ENCODE data around the gene STAT1. TPM values are rescaled to one million over a fixed set of nuclear protein-coding genes. Genes with fewer than 3 reads are reported as not detected.
A peak's percentile ranks its signal among the peaks of the same experiment; 100 is the strongest.

The STAT1 gene
- total RNA-seq, 1 experiment from 2014 or later, result 76.5 TPM

DNA sequence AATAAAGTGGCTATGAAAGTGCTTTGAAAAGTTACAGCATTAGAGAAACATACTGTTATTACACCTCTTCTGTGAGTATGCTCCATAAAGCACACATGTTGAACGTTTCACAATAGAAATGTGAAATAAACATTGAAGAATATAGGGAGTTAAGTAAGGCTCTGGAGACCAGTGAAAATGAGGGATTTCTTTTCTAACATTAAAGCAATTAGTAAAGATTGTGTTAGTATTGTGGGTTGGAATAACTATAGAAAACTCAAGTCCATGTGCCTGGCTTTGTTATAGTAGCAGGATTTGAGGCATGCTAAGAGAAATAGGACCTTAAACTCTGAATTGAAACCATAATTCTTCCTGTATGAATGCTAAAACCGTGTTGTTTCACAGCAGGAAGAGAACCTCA is 70.3 kb downstream of the STAT1 start:
- H3K27ac ChIP-seq (ENCODE audit: low read depth, low read length, poor library complexity, severe bottlenecking), result no peak overlapping the region
- no peaks in the 10 kb centered on the region for H3K9me3 ChIP-seq (ENCODE audit: low read depth, low read length, poor library complexity, severe bottlenecking)
- DNase-seq (ENCODE audit: low spot score), result no peak
- H3K4me3 ChIP-seq (ENCODE audit: low read depth, low read length, poor library complexity, severe bottlenecking), result no peak overlapping the region
- CTCF ChIA-PET, result no interaction called here
- intact Hi-C loops (cut with micrococcal nuclease; ENCODE audit: unreplicated experiment), result no loop called here
- no peaks in the 10 kb centered on the region for H3K36me3 ChIP-seq (ENCODE audit: insufficient read depth, low read length, poor library complexity, severe bottlenecking)
- POLR2A ChIA-PET (ENCODE audit: low non-redundant PET), result no interaction called here
- no TSS peak for BruUV-seq (replicated peaks)
- TF ChIP-seq, protein P1, sequence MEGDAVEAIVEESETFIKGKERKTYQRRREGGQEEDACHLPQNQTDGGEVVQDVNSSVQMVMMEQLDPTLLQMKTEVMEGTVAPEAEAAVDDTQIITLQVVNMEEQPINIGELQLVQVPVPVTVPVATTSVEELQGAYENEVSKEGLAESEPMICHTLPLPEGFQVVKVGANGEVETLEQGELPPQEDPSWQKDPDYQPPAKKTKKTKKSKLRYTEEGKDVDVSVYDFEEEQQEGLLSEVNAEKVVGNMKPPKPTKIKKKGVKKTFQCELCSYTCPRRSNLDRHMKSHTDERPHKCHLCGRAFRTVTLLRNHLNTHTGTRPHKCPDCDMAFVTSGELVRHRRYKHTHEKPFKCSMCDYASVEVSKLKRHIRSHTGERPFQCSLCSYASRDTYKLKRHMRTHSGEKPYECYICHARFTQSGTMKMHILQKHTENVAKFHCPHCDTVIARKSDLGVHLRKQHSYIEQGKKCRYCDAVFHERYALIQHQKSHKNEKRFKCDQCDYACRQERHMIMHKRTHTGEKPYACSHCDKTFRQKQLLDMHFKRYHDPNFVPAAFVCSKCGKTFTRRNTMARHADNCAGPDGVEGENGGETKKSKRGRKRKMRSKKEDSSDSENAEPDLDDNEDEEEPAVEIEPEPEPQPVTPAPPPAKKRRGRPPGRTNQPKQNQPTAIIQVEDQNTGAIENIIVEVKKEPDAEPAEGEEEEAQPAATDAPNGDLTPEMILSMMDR (conservative IDR thresholded peaks at IDR 0.05; ENCODE audit: low read depth, low read length), result no peak
- TF ChIP-seq EZH2 (IDR thresholded peaks at IDR 0.05; ENCODE audit: borderline replicate concordance, low read depth, low read length, poor library complexity, severe bottlenecking), result no peak
- H3K4me1 ChIP-seq (ENCODE audit: insufficient read depth, low read length, poor library complexity, severe bottlenecking), result peaks cover 15% of the 10 kb centered on the region
- no peaks in the 10 kb centered on the region for H3K27me3 ChIP-seq (replicated peaks; ENCODE audit: insufficient read depth, low read depth, low read length, poor library complexity)

DNA sequence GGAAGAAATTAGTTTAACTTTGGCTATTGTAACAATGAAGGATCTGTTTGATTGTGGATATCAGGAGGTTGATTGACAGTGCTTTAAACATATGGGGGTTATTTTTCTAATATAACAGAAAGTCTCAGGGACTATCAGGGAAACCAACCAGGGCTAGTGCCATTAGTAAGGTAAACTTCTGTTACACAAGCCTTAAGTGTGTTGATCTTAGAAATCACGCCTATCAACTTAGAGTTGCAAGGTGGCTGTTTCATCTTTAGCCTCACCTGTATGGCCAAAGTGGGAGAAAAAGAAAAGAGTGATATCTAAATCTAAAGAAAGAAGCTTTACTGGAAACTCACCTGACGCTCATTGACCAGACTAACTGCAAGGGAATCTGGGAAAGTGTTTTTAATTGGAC is 71.3 kb downstream of the STAT1 start:
- no peak overlapping the region for H3K27ac ChIP-seq (ENCODE audit: low read depth, low read length, poor library complexity, severe bottlenecking)
- intact Hi-C loops (cut with micrococcal nuclease; ENCODE audit: unreplicated experiment), result no loop called here
- no peaks in the 10 kb centered on the region for H3K9me3 ChIP-seq (ENCODE audit: low read depth, low read length, poor library complexity, severe bottlenecking)
- H3K27me3 ChIP-seq (replicated peaks; ENCODE audit: insufficient read depth, low read depth, low read length, poor library complexity), result no peaks in the 10 kb centered on the region
- ChIA-PET CTCF (no interaction called here), POLR2A (ENCODE audit: low non-redundant PET) (no interaction called here)
- TSS peak; percentile 11 for BruUV-seq (replicated peaks)
- H3K4me3 ChIP-seq (ENCODE audit: low read depth, low read length, poor library complexity, severe bottlenecking), result no peak overlapping the region
- H3K4me1 ChIP-seq (ENCODE audit: insufficient read depth, low read length, poor library complexity, severe bottlenecking), result peaks cover 17% of the 10 kb centered on the region
- no peak for DNase-seq (ENCODE audit: low spot score)
- no peak for TF ChIP-seq EZH2 (IDR thresholded peaks at IDR 0.05; ENCODE audit: borderline replicate concordance, low read depth, low read length, poor library complexity, severe bottlenecking)
- TF ChIP-seq, protein P1 (conservative IDR thresholded peaks at IDR 0.05; ENCODE audit: low read depth, low read length), result no peak
- H3K36me3 ChIP-seq (ENCODE audit: insufficient read depth, low read length, poor library complexity, severe bottlenecking), result no peaks in the 10 kb centered on the region

DNA sequence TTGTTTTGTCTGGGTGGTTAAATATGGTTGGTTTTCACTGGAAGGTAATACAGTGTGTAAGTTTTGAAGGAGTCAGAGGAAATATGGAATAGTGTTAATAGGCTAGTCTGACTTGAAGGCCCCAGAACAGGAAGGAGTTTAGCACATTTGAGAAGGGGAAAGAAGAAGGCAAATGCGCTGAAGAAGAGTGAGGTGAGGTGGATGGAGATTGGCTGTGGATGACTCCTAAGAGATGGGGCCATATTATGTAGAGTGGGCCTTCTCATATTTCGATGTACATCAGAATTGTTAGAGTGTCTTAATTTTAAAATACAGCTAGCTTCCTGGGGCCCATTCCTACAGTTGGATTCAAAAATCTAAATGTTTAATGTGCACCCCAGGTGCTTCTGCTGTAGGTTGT is 72.4 kb downstream of the STAT1 start:
- Histone ChIP-seq H3K27me3 (replicated peaks; ENCODE audit: insufficient read depth, low read depth, low read length, poor library complexity) (no peaks in the 10 kb centered on the region), H3K36me3 (ENCODE audit: insufficient read depth, low read length, poor library complexity, severe bottlenecking) (no peaks in the 10 kb centered on the region), H3K4me1 (ENCODE audit: insufficient read depth, low read length, poor library complexity, severe bottlenecking) (peaks cover 19% of the 10 kb centered on the region), H3K4me3 (ENCODE audit: low read depth, low read length, poor library complexity, severe bottlenecking) (no peak overlapping the region), H3K9me3 (ENCODE audit: low read depth, low read length, poor library complexity, severe bottlenecking) (no peaks in the 10 kb centered on the region), H3K27ac (ENCODE audit: low read depth, low read length, poor library complexity, severe bottlenecking) (no peak overlapping the region)
- CTCF ChIA-PET, result no interaction called here
- TF ChIP-seq, protein P1 (conservative IDR thresholded peaks at IDR 0.05; ENCODE audit: low read depth, low read length), result no peak
- intact Hi-C loops (cut with micrococcal nuclease; ENCODE audit: unreplicated experiment), result no loop called here
- POLR2A ChIA-PET (ENCODE audit: low non-redundant PET), result no interaction called here
- DNase-seq (ENCODE audit: low spot score), result no peak
- no TSS peak for BruUV-seq (replicated peaks)
